GM12891 (cell line): ENCODE results near the gene ST7.

ENCODE experiments used
- POLR2A ChIP-seq: IDR thresholded peaks from 2 replicates; pipeline ENCODE4 v1.6.1; 2011; ENCODE audit warnings: low read depth, low read length, control low read depth
- POLR2AphosphoS5 ChIP-seq: IDR thresholded peaks from 2 replicates; pipeline ENCODE4 v1.6.1; 2011; ENCODE audit warnings: low read depth, low read length, control low read depth
- TAF1 ChIP-seq: IDR thresholded peaks from 2 replicates; pipeline ENCODE4 v1.6.1; 2011; ENCODE audit warnings: low read depth, low read length, control low read depth

DNA sequence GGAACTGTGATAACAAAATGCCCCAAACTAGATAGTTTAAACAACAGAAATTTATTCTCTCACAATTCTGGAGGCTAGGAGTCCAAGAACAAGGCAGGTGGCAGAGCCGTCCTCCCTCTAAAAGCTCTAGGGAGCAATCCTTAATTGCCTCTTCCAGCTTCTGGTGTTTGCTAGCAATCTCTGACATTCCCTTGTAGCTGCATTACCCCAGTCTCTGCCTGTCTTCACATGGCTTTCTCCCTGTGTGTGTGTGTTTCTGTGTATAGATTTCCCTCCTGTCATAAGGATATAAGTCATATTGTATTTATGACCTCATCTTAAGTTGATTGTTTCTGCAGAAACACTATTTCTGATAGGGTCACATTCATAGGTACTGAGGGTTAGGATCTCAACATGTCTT lies 192.0 kb downstream of the ST7 start:
- TF ChIP-seq POLR2A, result no peak
- no peak for TF ChIP-seq POLR2AphosphoS5
- no peak for TF ChIP-seq TAF1
